ENCODE measurements around the gene SPIRE2. TPM values are rescaled to one million over a fixed set of nuclear protein-coding genes. Genes with fewer than 3 reads are reported as not detected.

Gene SPIRE2
- total RNA-seq, 1 experiment from 2014 or later = 21.7 TPM

- Histone ChIP-seq H3K4me1 (ENCODE audit: control insufficient read depth, insufficient read depth, low read length) (no peaks in the 10 kb centered on the region), H3K4me3 (ENCODE audit: low read depth in 2 of 2, low read length in 2 of 2) (no peak overlapping the region), H3K27me3 (ENCODE audit: control insufficient read depth, insufficient read depth, low read length) (no peaks in the 10 kb centered on the region), H3K9me3 (ENCODE audit: control insufficient read depth, insufficient read depth, low read depth, low read length) (no peaks in the 10 kb centered on the region), H3K27ac (ENCODE audit: low read length) (no peak overlapping the region), H3K36me3 (ENCODE audit: control insufficient read depth, insufficient read depth, low read length) (no peaks in the 10 kb centered on the region; the same call in none of the 2 replicates)
- intact Hi-C loops (cut with micrococcal nuclease; ENCODE audit: unreplicated experiment) (no loop called here), in situ Hi-C loops (cut with HindIII; ENCODE audit: low pct_unique_long_range_greater_than_20kb, low sequenced_read_pairs) (no loop called here)
- DNase-seq (ENCODE audit: low read depth, low spot score) (no peak), ATAC-seq (no peak)
- BruUV-seq (replicated peaks) = no TSS peak
- POLR2A ChIA-PET = no interaction called here
- TF ChIP-seq POLR2AphosphoS5 (IDR thresholded peaks at IDR 0.05; ENCODE audit: low read depth, low read length) = no peak
- TF ChIP-seq REST (IDR thresholded peaks at IDR 0.05; ENCODE audit: insufficient read depth in 1 of 2, low read depth in 2 of 2, low read length in 1 of 2) = no peak
- no peak for TF ChIP-seq CTCF (IDR thresholded peaks at IDR 0.05)
- no peak for TF ChIP-seq SIN3A (IDR thresholded peaks at IDR 0.05; ENCODE audit: borderline replicate concordance, insufficient read depth, low read depth, low read length)
- no peak for TF ChIP-seq TCF7L2 (IDR thresholded peaks at IDR 0.05; ENCODE audit: low read depth, low read length)
- CTCF ChIA-PET = no interaction called here
Observed at GRCh38 chr16:89895482-89896250, 67.4 kb downstream of the SPIRE2 start.

- ChIA-PET CTCF (no interaction called here), POLR2A (no interaction called here)
- TF ChIP-seq POLR2AphosphoS5 (IDR thresholded peaks at IDR 0.05; ENCODE audit: low read depth, low read length) (no peak), CTCF (IDR thresholded peaks at IDR 0.05) (no peak), TCF7L2 (IDR thresholded peaks at IDR 0.05; ENCODE audit: low read depth, low read length) (no peak), REST (IDR thresholded peaks at IDR 0.05; ENCODE audit: insufficient read depth in 1 of 2, low read depth in 2 of 2, low read length in 1 of 2) (no peak), SIN3A (IDR thresholded peaks at IDR 0.05; ENCODE audit: borderline replicate concordance, insufficient read depth, low read depth, low read length) (no peak)
- no peak for ATAC-seq
- no peaks in the 10 kb centered on the region for H3K4me1 ChIP-seq (ENCODE audit: control insufficient read depth, insufficient read depth, low read length)
- no peak overlapping the region for H3K27ac ChIP-seq (ENCODE audit: low read length)
- no peaks in the 10 kb centered on the region for H3K9me3 ChIP-seq (ENCODE audit: control insufficient read depth, insufficient read depth, low read depth, low read length)
- no TSS peak for BruUV-seq (replicated peaks)
- no peaks in the 10 kb centered on the region for H3K27me3 ChIP-seq (ENCODE audit: control insufficient read depth, insufficient read depth, low read length)
- in situ Hi-C loops (cut with HindIII; ENCODE audit: low pct_unique_long_range_greater_than_20kb, low sequenced_read_pairs) = no loop called here
- H3K4me3 ChIP-seq (ENCODE audit: low read depth in 2 of 2, low read length in 2 of 2) = no peak overlapping the region
- intact Hi-C loops (cut with micrococcal nuclease; ENCODE audit: unreplicated experiment) = no loop called here
- DNase-seq (ENCODE audit: low read depth, low spot score) = no peak
- no peaks in the 10 kb centered on the region; the same call in 1 of the 2 replicates for H3K36me3 ChIP-seq (ENCODE audit: control insufficient read depth, insufficient read depth, low read length)
Observed at GRCh38 chr16:89897204-89897603, 68.9 kb downstream of the SPIRE2 start.

Data from Panc1 (cell line).